T-cell (primary cell): ENCODE measurements around the gene LPIN1. TPM values are rescaled to one million over a fixed set of nuclear protein-coding genes. Genes with fewer than 3 reads are reported as not detected.
A peak's percentile ranks its signal among the peaks of the same experiment; 100 is the strongest.

Source experiments
- ATAC-seq, 4 experiments: fragments of 200-7000 bp in 3 of 4; fragments of 150-1000 bp in 1 of 4; cut with Tn5 transposase; replicated peaks in 1 of 4; 1 replicate in 3 of 4; 2 replicates in 1 of 4; pipeline ENCODE4 v1.10.0; 2021; ENCODE audit warnings: moderate library complexity in 3 of 4, mild to moderate bottlenecking in 2 of 4, moderate number of reproducible peaks in 1 of 4
- CTCF ChIA-PET, 2 donors: fragments of 300-600 bp; sonication (Branson Sonifier 250); formaldehyde crosslinking; loops; one replicate each; lab custom pipeline; 2022; ENCODE audit warnings: antibody characterized with exemption in 2 of 2; lab: Charles Lee
- POLR2A ChIA-PET, 2 donors: fragments of 300-600 bp; sonication (Branson Sonifier 250); formaldehyde crosslinking; loops; one replicate each; lab custom pipeline; 2022; ENCODE audit warnings: antibody characterized with exemption in 2 of 2; lab: Charles Lee
- DNase-seq, 35 experiments: peaks; one replicate each; pipeline versions ENCODE4 v3.0.0 to v3.0.0-alpha.2; 2013 to 2023
- H3K27ac ChIP-seq: one replicate; pipeline ENCODE4 v1.5.1; 2013; ENCODE audit warnings: low read length
- H3K27me3 ChIP-seq, 2 experiments: replicated peaks in 1 of 2; 1 replicate in 1 of 2; 2 replicates in 1 of 2; pipeline versions ENCODE4 v1.6.1 to v1.7.0; 2013; ENCODE audit warnings: low read length in 1 of 2, mixed read lengths in 1 of 2; ENCODE audit not compliant: control insufficient read depth in 2 of 2, insufficient read depth in 2 of 2; ENCODE audit errors: extremely low read depth in 1 of 2
- H3K36me3 ChIP-seq, 2 donors: 1 replicate in 1 of 2; 2 replicates in 1 of 2; pipeline versions ENCODE4 v1.6.1 to v1.7.0; 2013; ENCODE audit warnings: low read length in 1 of 2; ENCODE audit not compliant: control insufficient read depth in 2 of 2, insufficient read depth in 1 of 2; ENCODE audit errors: extremely low read depth in 1 of 2
- H3K4me1 ChIP-seq, 2 experiments: 1 replicate in 1 of 2; 2 replicates in 1 of 2; pipeline versions ENCODE4 v1.6.1 to v1.7.0; 2013; ENCODE audit warnings: low read length in 2 of 2, mixed read lengths in 1 of 2; ENCODE audit not compliant: insufficient read depth in 2 of 2, control insufficient read depth in 1 of 2; ENCODE audit errors: extremely low read depth in 1 of 2
- H3K4me3 ChIP-seq, 2 donors: 1 replicate in 1 of 2; 2 replicates in 1 of 2; pipeline versions ENCODE4 v1.5.1 to v1.7.0; 2013; ENCODE audit warnings: mild to moderate bottlenecking in 2 of 2, low read length in 1 of 2, moderate library complexity in 1 of 2; ENCODE audit not compliant: control insufficient read depth in 1 of 2; ENCODE audit errors: extremely low read depth in 1 of 2
- H3K9me3 ChIP-seq: 2 replicates; pipeline ENCODE4 v1.7.0; 2013
- H3K27ac Mint-ChIP-seq, 2 donors: one replicate each; pipeline ENCODE4 v1.8.0; 2020 to 2021; ENCODE audit warnings: mild to moderate bottlenecking in 2 of 2, mixed read lengths in 2 of 2
- H3K27me3 Mint-ChIP-seq, 2 donors: one replicate each; pipeline ENCODE4 v1.8.0; 2021 to 2022; ENCODE audit warnings: mixed read lengths in 2 of 2
- H3K36me3 Mint-ChIP-seq: one replicate; pipeline ENCODE4 v1.8.0; 2021; ENCODE audit warnings: mixed read lengths
- H3K4me1 Mint-ChIP-seq, 3 donors: one replicate each; pipeline ENCODE4 v1.8.0; 2020 to 2022; ENCODE audit warnings: mixed read lengths in 3 of 3, mild to moderate bottlenecking in 1 of 3
- H3K4me3 Mint-ChIP-seq, 3 donors: one replicate each; pipeline ENCODE4 v1.8.0; 2020 to 2022; ENCODE audit warnings: mild to moderate bottlenecking in 3 of 3, mixed read lengths in 3 of 3, moderate library complexity in 3 of 3
- H3K9me3 Mint-ChIP-seq, 3 donors: one replicate each; pipeline ENCODE4 v1.8.0; 2020 to 2022; ENCODE audit warnings: mixed read lengths in 3 of 3
- WGBS: methylation state at CpG from one replicate; pipeline ENCODE4 v1.1.5; 2013; ENCODE audit warnings: missing lambda C conversion rate; ENCODE audit not compliant: insufficient coverage; 5-methylcytosine and 5-hydroxymethylcytosine counted together
- total RNA-seq, 35 experiments: library from RNA in 6 of 35; stranded (reverse) in 6 of 35; fragments of 120-200 nt in 1 of 35; gene quantifications; one replicate each; pipeline versions ENCODE4 v1.2.1 to v1.2.4 and lab custom pipeline; 2013 to 2026

The LPIN1 gene
- total RNA-seq, 5 donors from 2014 or later (not counting 1 experiment from before 2014, with no cell fraction given): 67.1 to 102 (median 88.0) TPM

- POLR2A ChIA-PET: interaction anchor here in 1 of 2 donors (0.7 kb wide), 1 partner anchor 8 kb away, joined by 3 read pairs; no protein-coding TSS in a partner anchor
- CTCF ChIA-PET: no interaction called here
- H3K9me3 ChIP-seq: no peaks in the 10 kb centered on the region
- peaks cover 7 to 64% of the 10 kb centered on the region in 2 donors for H3K36me3 ChIP-seq
- H3K27me3 Mint-ChIP-seq: no peaks in the 10 kb centered on the region
- no peak for DNase-seq
- H3K36me3 Mint-ChIP-seq: peaks cover 65% of the 10 kb centered on the region
- H3K4me1 Mint-ChIP-seq: peaks cover 34 to 61% (median 40%) of the 10 kb centered on the region in 3 donors
- 96% methylated on average over 9 of the region's 10 CpGs for WGBS
- no peaks in the 10 kb centered on the region for H3K27me3 ChIP-seq
- H3K9me3 Mint-ChIP-seq: no peaks in the 10 kb centered on the region
- H3K4me3 Mint-ChIP-seq: no peak overlapping the region
- no peak overlapping the region for H3K27ac Mint-ChIP-seq
- ATAC-seq: no peak
- peaks cover 4 to 16% of the 10 kb centered on the region in 2 experiments for H3K4me1 ChIP-seq
- no peak overlapping the region for H3K4me3 ChIP-seq
- no peak overlapping the region for H3K27ac ChIP-seq
Observed at GRCh38 chr2:11764920-11765319, 18.5 kb downstream of the LPIN1 start.

- CTCF ChIA-PET: interaction anchor here (0.6 kb wide), 2 partner anchors 11 to 1356 kb away, joined by 5 to 7 read pairs; no protein-coding TSS in a partner anchor
- Histone ChIP-seq H3K4me3 (no peak overlapping the region), H3K27ac (no peak overlapping the region), H3K36me3 (peaks cover 7 to 69% of the 10 kb centered on the region in 2 donors), H3K4me1 (peaks cover 4 to 16% of the 10 kb centered on the region in 2 experiments), H3K9me3 (no peaks in the 10 kb centered on the region), H3K27me3 (no peaks in the 10 kb centered on the region)
- POLR2A ChIA-PET: interaction anchor here in 1 of 2 donors (0.6 to 1.1 kb wide), 3 partner anchors 8 to 951 kb away, joined by 3 to 6 read pairs (median 3); partner anchors contain the start of gene TRIB2
- H3K4me3 Mint-ChIP-seq: no peak overlapping the region
- H3K27me3 Mint-ChIP-seq: no peaks in the 10 kb centered on the region
- ATAC-seq (no peak), DNase-seq (no peak)
- no peak overlapping the region for H3K27ac Mint-ChIP-seq
- H3K4me1 Mint-ChIP-seq: peaks cover 32 to 57% (median 38%) of the 10 kb centered on the region in 3 donors
- H3K9me3 Mint-ChIP-seq: no peaks in the 10 kb centered on the region
- peaks cover 69% of the 10 kb centered on the region for H3K36me3 Mint-ChIP-seq
- WGBS: 91% methylated on average over 10 of the region's 13 CpGs
Observed at GRCh38 chr2:11765501-11765900, 19.1 kb downstream of the LPIN1 start.

- Mint-ChIP-seq H3K4me3 (no peak overlapping the region), H3K9me3 (no peaks in the 10 kb centered on the region), H3K36me3 (peaks cover 69% of the 10 kb centered on the region), H3K4me1 (peaks cover 27 to 52% (median 33%) of the 10 kb centered on the region in 3 donors), H3K27me3 (no peaks in the 10 kb centered on the region), H3K27ac (peak overlapping the region; percentile 6 to 57)
- no peak for ATAC-seq
- WGBS: 94% methylated on average over 2 of the region's 5 CpGs
- POLR2A ChIA-PET: interaction anchor here in 1 of 2 donors (0.6 to 1.1 kb wide), 2 partner anchors 9 to 951 kb away, joined by 3 to 6 read pairs; partner anchors contain the start of gene TRIB2
- CTCF ChIA-PET: interaction anchor here (0.6 kb wide), 2 partner anchors 11 to 1356 kb away, joined by 5 to 7 read pairs; no protein-coding TSS in a partner anchor
- DNase-seq: no peak
- peaks cover 4 to 12% of the 10 kb centered on the region in 2 experiments for H3K4me1 ChIP-seq
- H3K4me3 ChIP-seq: no peak overlapping the region
- H3K27ac ChIP-seq: no peak overlapping the region
- H3K36me3 ChIP-seq: peaks cover 7 to 73% of the 10 kb centered on the region in 2 donors
- no peaks in the 10 kb centered on the region for H3K27me3 ChIP-seq
- no peaks in the 10 kb centered on the region for H3K9me3 ChIP-seq
Observed at GRCh38 chr2:11766016-11766415, 19.6 kb downstream of the LPIN1 start.

- Mint-ChIP-seq H3K27me3 (no peaks in the 10 kb centered on the region), H3K9me3 (no peaks in the 10 kb centered on the region), H3K36me3 (peaks cover 73% of the 10 kb centered on the region), H3K27ac (no peak overlapping the region), H3K4me1 (peaks cover 11 to 35% (median 16%) of the 10 kb centered on the region in 3 donors), H3K4me3 (no peak overlapping the region)
- CTCF ChIA-PET: interaction anchor here in 1 of 2 donors (0.8 to 1.1 kb wide), 2 partner anchors 12 to 75 kb away, joined by 3 read pairs; no protein-coding TSS in a partner anchor
- H3K27me3 ChIP-seq: no peaks in the 10 kb centered on the region
- POLR2A ChIA-PET: interaction anchor here in 1 of 2 donors (0.6 kb wide), 1 partner anchor 15 kb away, joined by 3 read pairs; no protein-coding TSS in a partner anchor
- peaks cover 7 to 84% of the 10 kb centered on the region in 2 donors for H3K36me3 ChIP-seq
- H3K4me1 ChIP-seq: peaks cover 0 to 5% of the 10 kb centered on the region in 2 experiments
- no peaks in the 10 kb centered on the region for H3K9me3 ChIP-seq
- no peak overlapping the region for H3K27ac ChIP-seq
- DNase-seq (no peak), ATAC-seq (no peak)
- 90% methylated on average over 6 of the region's 7 CpGs for WGBS
- no peak overlapping the region for H3K4me3 ChIP-seq
Observed at GRCh38 chr2:11767779-11768178, 21.3 kb downstream of the LPIN1 start.

GRCh38 chr2:11768946-11769345 lies 22.5 kb downstream of the LPIN1 start:
- no peak overlapping the region for H3K4me3 ChIP-seq
- no peaks in the 10 kb centered on the region for H3K27me3 ChIP-seq
- Mint-ChIP-seq H3K4me3 (no peak overlapping the region), H3K27me3 (no peaks in the 10 kb centered on the region), H3K9me3 (no peaks in the 10 kb centered on the region), H3K4me1 (peaks cover 9 to 37% (median 17%) of the 10 kb centered on the region in 3 donors), H3K36me3 (peaks cover 74% of the 10 kb centered on the region), H3K27ac (peak overlapping the region; percentile 65 to 68)
- 81% methylated on average over 2 of the region's 3 CpGs for WGBS
- H3K4me1 ChIP-seq: no peaks in the 10 kb centered on the region
- ChIA-PET CTCF (no interaction called here), POLR2A (no interaction called here)
- peaks cover 7 to 86% of the 10 kb centered on the region in 2 donors for H3K36me3 ChIP-seq
- ATAC-seq: no peak
- DNase-seq: no peak
- H3K9me3 ChIP-seq: no peaks in the 10 kb centered on the region
- H3K27ac ChIP-seq: no peak overlapping the region

- Histone ChIP-seq H3K4me3 (no peak overlapping the region), H3K4me1 (peaks cover 0 to 2% of the 10 kb centered on the region in 2 experiments), H3K36me3 (peaks cover 7 to 87% of the 10 kb centered on the region in 2 donors), H3K27ac (no peak overlapping the region), H3K27me3 (no peaks in the 10 kb centered on the region), H3K9me3 (no peaks in the 10 kb centered on the region)
- 42% methylated on average over 3 of the region's 3 CpGs for WGBS
- POLR2A ChIA-PET: no interaction called here
- H3K36me3 Mint-ChIP-seq: peaks cover 75% of the 10 kb centered on the region
- ATAC-seq: no peak
- H3K4me3 Mint-ChIP-seq: no peak overlapping the region
- peak overlapping the region; percentile 65 to 68 for H3K27ac Mint-ChIP-seq
- H3K4me1 Mint-ChIP-seq: peaks cover 13 to 38% (median 23%) of the 10 kb centered on the region in 3 donors
- CTCF ChIA-PET: no interaction called here
- no peaks in the 10 kb centered on the region for H3K27me3 Mint-ChIP-seq
- H3K9me3 Mint-ChIP-seq: no peaks in the 10 kb centered on the region
- no peak for DNase-seq
Observed at GRCh38 chr2:11769516-11769915, 23.1 kb downstream of the LPIN1 start.
